Measurements from ENCODE around the gene GLP1R.

GLP1R gene

DNA sequence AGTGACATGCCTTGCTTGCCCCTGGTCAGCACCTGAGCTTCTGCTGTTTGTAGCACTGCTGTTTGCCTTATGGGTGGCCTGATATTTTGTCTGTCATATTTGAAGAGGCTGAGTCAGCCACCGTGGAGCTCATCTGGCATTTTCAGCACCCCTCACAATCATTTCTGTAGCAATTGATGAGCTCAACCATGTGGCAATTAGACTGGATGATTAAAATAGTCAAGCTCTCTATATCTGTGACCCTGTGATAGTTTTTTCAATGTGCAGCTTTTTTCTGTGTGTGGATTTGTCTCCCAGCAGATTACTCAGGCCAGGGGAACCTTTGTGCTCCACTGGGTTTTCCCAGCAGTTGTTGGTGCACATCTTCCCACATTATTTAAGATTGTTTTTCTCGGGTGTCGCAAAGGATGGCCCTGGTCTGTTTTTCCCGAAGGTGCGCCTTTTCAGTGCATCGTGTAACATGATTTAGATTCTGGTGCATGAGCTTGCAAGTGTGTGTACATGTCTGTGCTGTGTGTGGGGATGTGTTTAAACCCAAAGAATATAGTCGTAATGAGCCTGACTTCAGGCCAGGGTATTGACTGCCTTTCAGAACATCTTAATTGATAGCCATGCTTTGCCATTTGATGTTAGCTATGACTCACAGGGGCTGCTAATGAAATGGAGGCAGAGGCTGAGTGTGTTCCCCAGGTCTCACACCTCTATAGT is 31.6 kb upstream of the GLP1R start:
- H2BK120ac ChIP-seq (ENCODE audit: low read depth, low read length) = no peak overlapping the region
- DNase-seq (ENCODE audit: low spot score) = no peak
- no peak overlapping the region for H3K23ac ChIP-seq (ENCODE audit: low read depth, low read length, poor library complexity)
- no peak overlapping the region for H3K4me3 ChIP-seq (ENCODE audit: low read length in 2 of 2)
- no peaks in the 10 kb centered on the region for H3K36me3 ChIP-seq (replicated peaks in 1 of 2; ENCODE audit: control insufficient read depth in 2 of 2, insufficient read depth in 2 of 2, low read length in 2 of 2)
- H3K14ac ChIP-seq (ENCODE audit: low read length) = no peak overlapping the region
- no peak overlapping the region for H2BK5ac ChIP-seq (ENCODE audit: low read length)
- H3K4ac ChIP-seq (ENCODE audit: low read length) = no peak overlapping the region
- no peak overlapping the region for H4K8ac ChIP-seq (ENCODE audit: low read depth, low read length)
- no peak overlapping the region for H3K27ac ChIP-seq (replicated peaks; ENCODE audit: low read length)
- no peak overlapping the region for H3K9ac ChIP-seq (ENCODE audit: low read depth, low read length, poor library complexity)
- peaks cover 0 to 4% (median 0%) of the 10 kb centered on the region in 3 experiments for H3K27me3 ChIP-seq (ENCODE audit: control insufficient read depth in 3 of 3, insufficient read depth in 3 of 3, low read depth in 1 of 3, low read length in 3 of 3)
- H2BK15ac ChIP-seq (ENCODE audit: low read length) = no peak overlapping the region
- no peak overlapping the region for H3K4me2 ChIP-seq (ENCODE audit: insufficient read depth, low read length, poor library complexity, severe bottlenecking)
- WGBS, 2 donors (ENCODE audit: extremely low coverage in 2 of 2, insufficient read length in 2 of 2, insufficient replicate concordance in 1 of 2) = no CpG with 5 or more reads among the region's 7 CpGs
- H3K4me1 ChIP-seq (ENCODE audit: control insufficient read depth in 2 of 2, insufficient read depth in 1 of 2, low read depth in 1 of 2, low read length in 2 of 2) = no peaks in the 10 kb centered on the region
- no peak overlapping the region for H2AK5ac ChIP-seq (ENCODE audit: low read depth, low read length)
- no peak overlapping the region for H3K18ac ChIP-seq (ENCODE audit: low read length)
- H3K79me1 ChIP-seq (ENCODE audit: low read depth, low read length) = no peaks in the 10 kb centered on the region
- no peak overlapping the region for H2BK12ac ChIP-seq (ENCODE audit: low read length)
- H4K91ac ChIP-seq (ENCODE audit: low read depth, low read length, poor library complexity) = no peak overlapping the region
- no peaks in the 10 kb centered on the region for H3K9me3 ChIP-seq (replicated peaks in 1 of 2; ENCODE audit: control insufficient read depth in 2 of 2, insufficient read depth in 1 of 2, low read depth in 1 of 2, low read length in 2 of 2)
- H2AFZ ChIP-seq (ENCODE audit: low read length) = no peak overlapping the region

DNA sequence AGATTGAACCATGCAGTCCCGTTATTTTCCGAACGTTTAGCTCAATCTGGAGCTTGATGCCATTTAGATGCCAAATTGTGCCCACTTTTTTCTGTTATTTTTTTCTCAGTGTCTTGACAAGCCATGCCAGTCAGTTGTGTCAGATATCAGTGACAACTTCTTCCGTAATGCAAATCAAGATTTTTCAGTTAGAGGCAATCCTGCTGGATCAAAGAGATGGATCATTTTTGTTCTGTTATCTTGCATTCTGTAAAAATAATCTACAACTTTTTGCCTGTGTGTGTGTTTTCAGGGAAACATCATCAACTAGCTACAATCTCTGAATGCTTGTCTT is 31.1 kb upstream of the GLP1R start:
- H2BK15ac ChIP-seq (ENCODE audit: low read length) = no peak overlapping the region
- H3K9ac ChIP-seq (ENCODE audit: low read depth, low read length, poor library complexity) = no peak overlapping the region
- peaks cover 0 to 4% (median 0%) of the 10 kb centered on the region in 3 experiments for H3K27me3 ChIP-seq (ENCODE audit: control insufficient read depth in 3 of 3, insufficient read depth in 3 of 3, low read depth in 1 of 3, low read length in 3 of 3)
- H3K23ac ChIP-seq (ENCODE audit: low read depth, low read length, poor library complexity) = no peak overlapping the region
- H3K4me2 ChIP-seq (ENCODE audit: insufficient read depth, low read length, poor library complexity, severe bottlenecking) = no peak overlapping the region
- no CpG with 5 or more reads among the region's 4 CpGs for WGBS, 2 donors (ENCODE audit: extremely low coverage in 2 of 2, insufficient read length in 2 of 2, insufficient replicate concordance in 1 of 2)
- no peak for DNase-seq (ENCODE audit: low spot score)
- H3K4me1 ChIP-seq (ENCODE audit: control insufficient read depth in 2 of 2, insufficient read depth in 1 of 2, low read depth in 1 of 2, low read length in 2 of 2) = no peaks in the 10 kb centered on the region
- H2BK5ac ChIP-seq (ENCODE audit: low read length) = no peak overlapping the region
- no peak overlapping the region for H3K14ac ChIP-seq (ENCODE audit: low read length)
- H2BK12ac ChIP-seq (ENCODE audit: low read length) = no peak overlapping the region
- H3K79me1 ChIP-seq (ENCODE audit: low read depth, low read length) = no peaks in the 10 kb centered on the region
- no peak overlapping the region for H3K18ac ChIP-seq (ENCODE audit: low read length)
- H3K4me3 ChIP-seq (ENCODE audit: low read length in 2 of 2) = no peak overlapping the region
- H3K36me3 ChIP-seq (replicated peaks in 1 of 2; ENCODE audit: control insufficient read depth in 2 of 2, insufficient read depth in 2 of 2, low read length in 2 of 2) = no peaks in the 10 kb centered on the region
- no peak overlapping the region for H3K4ac ChIP-seq (ENCODE audit: low read length)
- H4K91ac ChIP-seq (ENCODE audit: low read depth, low read length, poor library complexity) = no peak overlapping the region
- no peak overlapping the region for H2AK5ac ChIP-seq (ENCODE audit: low read depth, low read length)
- no peak overlapping the region for H2AFZ ChIP-seq (ENCODE audit: low read length)
- H4K8ac ChIP-seq (ENCODE audit: low read depth, low read length) = no peak overlapping the region
- no peak overlapping the region for H2BK120ac ChIP-seq (ENCODE audit: low read depth, low read length)
- no peak overlapping the region for H3K27ac ChIP-seq (replicated peaks; ENCODE audit: low read length)
- no peaks in the 10 kb centered on the region for H3K9me3 ChIP-seq (replicated peaks in 1 of 2; ENCODE audit: control insufficient read depth in 2 of 2, insufficient read depth in 1 of 2, low read depth in 1 of 2, low read length in 2 of 2)

DNA sequence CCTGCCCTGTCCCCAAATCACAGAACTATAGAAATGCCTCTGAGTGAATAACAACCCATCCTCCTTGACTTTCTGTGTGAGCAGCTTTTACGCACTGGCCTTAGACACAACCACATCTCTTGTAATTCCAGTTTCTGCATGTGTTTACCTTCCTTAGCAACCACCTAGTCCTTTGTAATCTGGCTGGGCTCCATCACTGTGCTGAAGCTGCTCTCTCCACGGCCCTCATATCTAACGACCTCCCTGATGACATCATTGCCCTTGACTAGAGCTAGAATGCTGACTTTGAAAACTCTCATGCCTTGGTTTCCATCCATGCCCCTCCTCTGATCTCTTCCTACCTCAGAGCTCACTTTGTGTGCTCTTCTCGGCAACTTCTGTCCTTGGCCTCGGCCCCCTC is 30.5 kb upstream of the GLP1R start:
- Histone ChIP-seq H2BK120ac (ENCODE audit: low read depth, low read length) (no peak overlapping the region), H2BK15ac (ENCODE audit: low read length) (no peak overlapping the region), H2BK12ac (ENCODE audit: low read length) (no peak overlapping the region), H3K27ac (replicated peaks; ENCODE audit: low read length) (no peak overlapping the region), H3K79me1 (ENCODE audit: low read depth, low read length) (no peaks in the 10 kb centered on the region), H4K8ac (ENCODE audit: low read depth, low read length) (no peak overlapping the region), H3K14ac (ENCODE audit: low read length) (no peak overlapping the region), H3K4ac (ENCODE audit: low read length) (no peak overlapping the region), H3K36me3 (replicated peaks in 1 of 2; ENCODE audit: control insufficient read depth in 2 of 2, insufficient read depth in 2 of 2, low read length in 2 of 2) (no peaks in the 10 kb centered on the region), H3K27me3 (ENCODE audit: control insufficient read depth in 3 of 3, insufficient read depth in 3 of 3, low read depth in 1 of 3, low read length in 3 of 3) (peaks cover 0 to 4% (median 0%) of the 10 kb centered on the region in 3 experiments), H2BK5ac (ENCODE audit: low read length) (no peak overlapping the region), H3K4me1 (ENCODE audit: control insufficient read depth in 2 of 2, insufficient read depth in 1 of 2, low read depth in 1 of 2, low read length in 2 of 2) (no peaks in the 10 kb centered on the region), H2AK5ac (ENCODE audit: low read depth, low read length) (no peak overlapping the region), H2AFZ (ENCODE audit: low read length) (no peak overlapping the region), H4K91ac (ENCODE audit: low read depth, low read length, poor library complexity) (no peak overlapping the region), H3K23ac (ENCODE audit: low read depth, low read length, poor library complexity) (no peak overlapping the region), H3K9ac (ENCODE audit: low read depth, low read length, poor library complexity) (no peak overlapping the region), H3K4me3 (ENCODE audit: low read length in 2 of 2) (no peak overlapping the region), H3K4me2 (ENCODE audit: insufficient read depth, low read length, poor library complexity, severe bottlenecking) (no peak overlapping the region), H3K18ac (ENCODE audit: low read length) (no peak overlapping the region), H3K9me3 (replicated peaks in 1 of 2; ENCODE audit: control insufficient read depth in 2 of 2, insufficient read depth in 1 of 2, low read depth in 1 of 2, low read length in 2 of 2) (no peaks in the 10 kb centered on the region)
- DNase-seq (ENCODE audit: low spot score) = no peak
- WGBS, 2 donors (ENCODE audit: extremely low coverage in 2 of 2, insufficient read length in 2 of 2, insufficient replicate concordance in 1 of 2) = no CpG with 5 or more reads among the region's 5 CpGs

- H2BK15ac ChIP-seq (ENCODE audit: low read length) = no peak overlapping the region
- no peak overlapping the region for H3K9ac ChIP-seq (ENCODE audit: low read depth, low read length, poor library complexity)
- no peaks in the 10 kb centered on the region for H3K36me3 ChIP-seq (replicated peaks in 1 of 2; ENCODE audit: control insufficient read depth in 2 of 2, insufficient read depth in 2 of 2, low read length in 2 of 2)
- no peak overlapping the region for H3K4me3 ChIP-seq (ENCODE audit: low read length in 2 of 2)
- no peak overlapping the region for H2AFZ ChIP-seq (ENCODE audit: low read length)
- H2AK5ac ChIP-seq (ENCODE audit: low read depth, low read length) = no peak overlapping the region
- no peaks in the 10 kb centered on the region for H3K79me1 ChIP-seq (ENCODE audit: low read depth, low read length)
- no peak overlapping the region for H3K4ac ChIP-seq (ENCODE audit: low read length)
- H4K91ac ChIP-seq (ENCODE audit: low read depth, low read length, poor library complexity) = no peak overlapping the region
- H3K4me1 ChIP-seq (ENCODE audit: control insufficient read depth in 2 of 2, insufficient read depth in 1 of 2, low read depth in 1 of 2, low read length in 2 of 2) = no peaks in the 10 kb centered on the region
- H4K8ac ChIP-seq (ENCODE audit: low read depth, low read length) = no peak overlapping the region
- no peak for DNase-seq (ENCODE audit: low spot score)
- no peaks in the 10 kb centered on the region for H3K9me3 ChIP-seq (replicated peaks in 1 of 2; ENCODE audit: control insufficient read depth in 2 of 2, insufficient read depth in 1 of 2, low read depth in 1 of 2, low read length in 2 of 2)
- no peak overlapping the region for H3K4me2 ChIP-seq (ENCODE audit: insufficient read depth, low read length, poor library complexity, severe bottlenecking)
- no peak overlapping the region for H2BK120ac ChIP-seq (ENCODE audit: low read depth, low read length)
- no peak overlapping the region for H3K14ac ChIP-seq (ENCODE audit: low read length)
- H3K23ac ChIP-seq (ENCODE audit: low read depth, low read length, poor library complexity) = no peak overlapping the region
- H3K18ac ChIP-seq (ENCODE audit: low read length) = no peak overlapping the region
- H2BK12ac ChIP-seq (ENCODE audit: low read length) = no peak overlapping the region
- peaks cover 0 to 4% (median 0%) of the 10 kb centered on the region in 3 experiments for H3K27me3 ChIP-seq (ENCODE audit: control insufficient read depth in 3 of 3, insufficient read depth in 3 of 3, low read depth in 1 of 3, low read length in 3 of 3)
- no CpG with 5 or more reads among the region's 2 CpGs for WGBS, 2 donors (ENCODE audit: extremely low coverage in 2 of 2, insufficient read length in 2 of 2, insufficient replicate concordance in 1 of 2)
- no peak overlapping the region for H3K27ac ChIP-seq (replicated peaks; ENCODE audit: low read length)
- no peak overlapping the region for H2BK5ac ChIP-seq (ENCODE audit: low read length)
These were observed 28.4 kb upstream of the GLP1R start for GRCh38 chr6:39020136-39020535.
